Gastrocnemius medialis (tissue), 4 donors: ENCODE results near the gene ZNF236. TPM values are rescaled to one million over a fixed set of nuclear protein-coding genes. Genes with fewer than 3 reads are reported as not detected.

Source experiments
- ATAC-seq, 2 donors: fragments of 150-250 bp; one replicate each; pipeline ENCODE4 v1.9.1; 2016
- DNase-seq, 2 donors: peaks; one replicate each; pipeline ENCODE4 v3.0.0-alpha.2; 2019
- H3K27ac ChIP-seq, 4 donors: fragments of 200-600 bp; sonication (generic); 1 replicate in 1 of 4; 2 replicates in 3 of 4; pipeline ENCODE4 v1.5.1; 2016 to 2018; ENCODE audit warnings: mild to moderate bottlenecking in 2 of 4, moderate library complexity in 1 of 4
- H3K27me3 ChIP-seq, 3 donors: fragments of 200-600 bp; sonication (generic) in 2 of 3; 1 replicate in 1 of 3; 2 replicates in 2 of 3; pipeline versions ENCODE4 v1.5.1 to v1.6.0; 2016 to 2019; ENCODE audit warnings: mild to moderate bottlenecking in 1 of 3, moderate library complexity in 1 of 3
- H3K36me3 ChIP-seq, 2 donors: fragments of 200-600 bp; sonication (generic) in 1 of 2; one replicate each; pipeline ENCODE4 v1.5.1; 2017 to 2018
- H3K4me1 ChIP-seq, 2 donors: fragments of 200-600 bp; sonication (generic) in 1 of 2; one replicate each; pipeline ENCODE4 v1.5.1; 2016 to 2017; ENCODE audit warnings: mild to moderate bottlenecking in 2 of 2
- H3K4me3 ChIP-seq, 4 donors: fragments of 200-600 bp; sonication (generic) in 3 of 4; 1 replicate in 1 of 4; 2 replicates in 3 of 4; pipeline ENCODE4 v1.5.1; 2016 to 2019; ENCODE audit warnings: mild to moderate bottlenecking in 2 of 4
- H3K9me3 ChIP-seq, 3 donors: fragments of 200-600 bp; sonication (generic) in 2 of 3; 1 replicate in 1 of 3; 2 replicates in 2 of 3; pipeline ENCODE4 v1.5.1; 2016 to 2019
- POLR2A ChIP-seq, 2 donors: fragments of 450-650 bp; IDR thresholded peaks; one replicate each; pipeline ENCODE4 v1.6.1; 2017; ENCODE audit warnings: antibody characterized with exemption in 2 of 2, mild to moderate bottlenecking in 2 of 2, moderate library complexity in 2 of 2
- in situ Hi-C, 4 donors: fragments of 200-750 bp; cut with MboI; loops; one replicate each; pipeline versions ENCODE4 v1.15.0 to v1.8.0; 2017; ENCODE audit warnings: low sequenced_read_pairs in 4 of 4
- intact Hi-C: fragments of 100-400 bp; cut with DNase I; formaldehyde crosslinking; loops from one replicate; pipeline ENCODE4 v1.15.1; 2023; ENCODE audit warnings: low total_unique reads
- total RNA-seq, 4 donors: library from RNA; depleted of rRNA; stranded (reverse); fragments of >200 nt; gene quantifications; one replicate each; pipeline versions ENCODE4 v1.1.0 to v1.2.3, GENCODE V29; 2016
- TF ChIP-seq, protein P1 (sequence below), 5 experiments: fragments of 450-650 bp in 3 of 5; fragments of 200-600 bp in 2 of 5; sonication (generic) in 2 of 5; IDR thresholded peaks in 4 of 5; conservative IDR thresholded peaks in 1 of 5; 1 replicate in 4 of 5; 2 replicates in 1 of 5; pipeline ENCODE4 v1.5.1; 2016 to 2019; ENCODE audit warnings: antibody characterized with exemption in 5 of 5, mild to moderate bottlenecking in 3 of 5, moderate library complexity in 3 of 5

The ZNF236 gene
- total RNA-seq, 4 donors from 2014 or later = 6.2 to 7.1 (median 6.5) TPM

GRCh38 chr18:76896677-76897076, 74.3 kb downstream of the ZNF236 start:
- ATAC-seq (no peak), DNase-seq (no peak)
- Histone ChIP-seq H3K36me3 (peaks cover 11 to 56% of the 10 kb centered on the region in 2 donors), H3K27me3 (no peaks in the 10 kb centered on the region), H3K9me3 (no peaks in the 10 kb centered on the region), H3K4me3 (no peak overlapping the region), H3K27ac (no peak overlapping the region), H3K4me1 (no peaks in the 10 kb centered on the region)
- TF ChIP-seq POLR2A (IDR thresholded peaks at IDR 0.05) = no peak
- TF ChIP-seq, protein P1, sequence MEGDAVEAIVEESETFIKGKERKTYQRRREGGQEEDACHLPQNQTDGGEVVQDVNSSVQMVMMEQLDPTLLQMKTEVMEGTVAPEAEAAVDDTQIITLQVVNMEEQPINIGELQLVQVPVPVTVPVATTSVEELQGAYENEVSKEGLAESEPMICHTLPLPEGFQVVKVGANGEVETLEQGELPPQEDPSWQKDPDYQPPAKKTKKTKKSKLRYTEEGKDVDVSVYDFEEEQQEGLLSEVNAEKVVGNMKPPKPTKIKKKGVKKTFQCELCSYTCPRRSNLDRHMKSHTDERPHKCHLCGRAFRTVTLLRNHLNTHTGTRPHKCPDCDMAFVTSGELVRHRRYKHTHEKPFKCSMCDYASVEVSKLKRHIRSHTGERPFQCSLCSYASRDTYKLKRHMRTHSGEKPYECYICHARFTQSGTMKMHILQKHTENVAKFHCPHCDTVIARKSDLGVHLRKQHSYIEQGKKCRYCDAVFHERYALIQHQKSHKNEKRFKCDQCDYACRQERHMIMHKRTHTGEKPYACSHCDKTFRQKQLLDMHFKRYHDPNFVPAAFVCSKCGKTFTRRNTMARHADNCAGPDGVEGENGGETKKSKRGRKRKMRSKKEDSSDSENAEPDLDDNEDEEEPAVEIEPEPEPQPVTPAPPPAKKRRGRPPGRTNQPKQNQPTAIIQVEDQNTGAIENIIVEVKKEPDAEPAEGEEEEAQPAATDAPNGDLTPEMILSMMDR (IDR thresholded peaks at IDR 0.05 in 4 of 5, conservative IDR thresholded peaks at IDR 0.05 in 1 of 5) = no peak
- in situ Hi-C loops = no loop called here
- intact Hi-C loops = no loop called here

DNA sequence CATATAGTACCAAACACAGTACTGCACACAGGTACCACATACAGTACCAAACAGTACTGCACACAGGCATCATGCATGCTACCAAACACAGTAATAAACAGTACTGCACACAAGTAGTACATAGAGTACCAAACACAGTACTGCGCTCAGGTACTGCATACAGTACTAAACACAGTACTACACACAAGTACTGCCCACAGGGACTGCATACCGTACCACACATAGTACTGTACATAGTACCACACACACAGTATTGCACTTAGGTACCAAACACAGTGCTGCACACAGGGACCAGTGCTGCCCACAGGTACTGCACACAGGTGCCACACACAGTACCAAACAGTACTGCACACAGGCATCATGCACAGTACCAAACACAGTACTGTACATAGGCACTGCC, 74.9 kb downstream of the ZNF236 start:
- Histone ChIP-seq H3K27me3 (no peaks in the 10 kb centered on the region), H3K4me1 (no peaks in the 10 kb centered on the region), H3K27ac (no peak overlapping the region), H3K36me3 (peaks cover 11 to 56% of the 10 kb centered on the region in 2 donors), H3K9me3 (no peaks in the 10 kb centered on the region), H3K4me3 (no peak overlapping the region)
- no peak for DNase-seq
- TF ChIP-seq, protein P1 (IDR thresholded peaks at IDR 0.05 in 4 of 5, conservative IDR thresholded peaks at IDR 0.05 in 1 of 5) = no peak
- no peak for TF ChIP-seq POLR2A (IDR thresholded peaks at IDR 0.05)
- intact Hi-C loops (no loop called here), in situ Hi-C loops (no loop called here)
- ATAC-seq = no peak

DNA sequence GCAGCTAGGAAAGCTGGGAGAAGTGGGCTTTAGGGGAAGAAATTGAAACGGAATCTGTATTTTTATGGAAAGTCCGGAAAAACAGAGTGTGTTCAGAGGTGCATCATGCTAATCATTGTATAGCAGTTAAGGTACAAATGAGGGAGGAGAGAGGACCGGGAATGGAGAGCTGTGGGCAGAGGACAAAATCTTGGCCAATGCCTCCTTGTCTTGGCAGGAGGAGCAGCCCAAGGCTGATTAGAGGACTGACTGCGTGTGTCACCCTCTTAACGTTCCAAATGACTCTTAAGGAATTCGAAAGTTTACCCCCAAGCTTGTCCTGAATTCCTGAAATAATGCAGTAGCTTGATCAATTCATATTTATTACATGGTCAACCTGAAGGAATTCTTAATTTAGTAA, 81.0 kb downstream of the ZNF236 start:
- in situ Hi-C loops = no loop called here
- Histone ChIP-seq H3K9me3 (no peaks in the 10 kb centered on the region), H3K4me3 (no peak overlapping the region), H3K27ac (no peak overlapping the region), H3K4me1 (no peaks in the 10 kb centered on the region), H3K27me3 (no peaks in the 10 kb centered on the region), H3K36me3 (peaks cover 4 to 29% of the 10 kb centered on the region in 2 donors)
- intact Hi-C loops = no loop called here
- TF ChIP-seq, protein P1 (IDR thresholded peaks at IDR 0.05 in 4 of 5, conservative IDR thresholded peaks at IDR 0.05 in 1 of 5) = no peak
- no peak for TF ChIP-seq POLR2A (IDR thresholded peaks at IDR 0.05)
- ATAC-seq (no peak), DNase-seq (no peak)

DNA sequence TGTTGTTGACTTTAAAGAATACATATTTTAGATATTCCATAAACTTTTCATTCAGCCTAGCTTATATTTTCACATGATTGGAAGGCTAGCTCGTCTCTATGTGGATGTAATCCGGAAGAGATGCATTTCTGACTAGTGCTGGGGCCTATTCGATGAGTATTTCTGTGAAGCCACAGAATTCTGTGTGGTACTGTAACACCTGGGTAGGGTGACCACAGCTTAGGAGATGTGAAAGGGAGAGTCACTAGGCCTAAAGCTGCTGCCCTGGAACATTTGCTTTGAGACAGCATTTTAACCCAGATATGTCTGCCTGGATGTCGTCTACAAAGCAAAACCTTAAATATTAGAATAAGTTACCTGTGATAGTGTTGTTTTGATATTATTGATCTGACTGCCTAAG, 83.5 kb downstream of the ZNF236 start:
- in situ Hi-C loops = no loop called here
- TF ChIP-seq POLR2A (IDR thresholded peaks at IDR 0.05) = no peak
- TF ChIP-seq, protein P1 (IDR thresholded peaks at IDR 0.05 in 4 of 5, conservative IDR thresholded peaks at IDR 0.05 in 1 of 5) = no peak

DNA sequence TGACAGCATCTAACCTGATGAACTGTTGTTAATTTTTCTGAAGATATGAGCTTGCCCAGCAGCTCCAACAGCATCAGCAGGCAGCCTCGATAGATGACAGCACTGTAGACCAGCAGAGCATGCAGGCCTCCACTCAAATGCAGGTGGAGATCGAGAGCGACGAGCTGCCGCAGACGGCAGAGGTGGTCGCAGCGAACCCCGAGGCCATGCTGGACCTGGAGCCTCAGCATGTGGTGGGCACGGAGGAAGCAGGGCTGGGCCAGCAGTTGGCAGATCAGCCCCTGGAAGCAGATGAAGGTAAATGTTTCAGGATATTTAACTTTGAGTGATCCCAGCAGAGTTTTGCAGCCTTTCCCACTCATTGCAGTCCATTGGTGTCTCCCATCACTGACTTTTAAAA, 85.9 kb downstream of the ZNF236 start:
- Histone ChIP-seq H3K36me3 (peaks cover 4 to 52% of the 10 kb centered on the region in 2 donors), H3K27ac (no peak overlapping the region), H3K4me3 (no peak overlapping the region), H3K9me3 (no peaks in the 10 kb centered on the region), H3K27me3 (no peaks in the 10 kb centered on the region), H3K4me1 (no peaks in the 10 kb centered on the region)
- ATAC-seq = no peak
- intact Hi-C loops = no loop called here
- TF ChIP-seq POLR2A (IDR thresholded peaks at IDR 0.05) = no peak
- TF ChIP-seq, protein P1 (IDR thresholded peaks at IDR 0.05 in 4 of 5, conservative IDR thresholded peaks at IDR 0.05 in 1 of 5) = no peak
- in situ Hi-C loops = no loop called here
- DNase-seq = no peak

More for the DNA sequence above, 83.5 kb downstream of the ZNF236 start:
- no peak for DNase-seq
- peaks cover 4 to 27% of the 10 kb centered on the region in 2 donors for H3K36me3 ChIP-seq
- no peaks in the 10 kb centered on the region for H3K9me3 ChIP-seq
- no peaks in the 10 kb centered on the region for H3K4me1 ChIP-seq
- H3K4me3 ChIP-seq = no peak overlapping the region
- intact Hi-C loops = no loop called here
- H3K27ac ChIP-seq = no peak overlapping the region
- H3K27me3 ChIP-seq = no peaks in the 10 kb centered on the region
- no peak for ATAC-seq
